CD4-positive, CD25-positive, alpha-beta regulatory T cell (primary cell): Measurements from ENCODE around the gene TRIM34. TPM values are rescaled to one million over a fixed set of nuclear protein-coding genes. Genes with fewer than 3 reads are reported as not detected.
"Not testable (repeated sequence)": the region's sequence is repeated elsewhere in the genome, so short reads cannot be mapped to it uniquely, and the experiment has no call there.

Source experiments
- ATAC-seq, 2 donors: fragments of 150-1000 bp; cut with Tn5 transposase; one replicate each; pipeline ENCODE4 v1.10.0; 2021; ENCODE audit warnings: low read depth in 2 of 2, moderate number of reproducible peaks in 2 of 2, moderate library complexity in 1 of 2
- DNase-seq, 3 donors: peaks; one replicate each; pipeline versions ENCODE4 v3.0.0 to v3.0.0-alpha.2; 2012 to 2022; ENCODE audit warnings: mixed read lengths in 1 of 3
- H3K27ac ChIP-seq: one replicate; pipeline ENCODE4 v1.7.0; 2013; ENCODE audit warnings: mild to moderate bottlenecking, low read length; ENCODE audit not compliant: insufficient read depth, poor library complexity, severe bottlenecking
- H3K27me3 ChIP-seq: one replicate; pipeline ENCODE4 v1.7.0; 2013; ENCODE audit warnings: low read length; ENCODE audit not compliant: control insufficient read depth, insufficient read depth
- H3K36me3 ChIP-seq: one replicate; pipeline ENCODE4 v1.7.0; 2013; ENCODE audit warnings: mild to moderate bottlenecking, low read length, moderate library complexity; ENCODE audit not compliant: control insufficient read depth, insufficient read depth
- H3K4me1 ChIP-seq: 2 replicates; pipeline ENCODE4 v1.7.0; 2013; ENCODE audit warnings: mild to moderate bottlenecking, low read length; ENCODE audit not compliant: insufficient read depth, control insufficient read depth, poor library complexity, severe bottlenecking
- H3K4me3 ChIP-seq: one replicate; pipeline ENCODE4 v1.7.0; 2013; ENCODE audit warnings: low read depth, mild to moderate bottlenecking, low read length, moderate library complexity
- H3K9me3 ChIP-seq, 2 experiments: 1 replicate in 1 of 2; 2 replicates in 1 of 2; pipeline ENCODE4 v1.7.0; 2013; ENCODE audit warnings: low read length in 2 of 2, mild to moderate bottlenecking in 1 of 2, moderate library complexity in 1 of 2; ENCODE audit not compliant: control insufficient read depth in 2 of 2
- H3K27ac Mint-ChIP-seq, 3 donors: one replicate each; pipeline ENCODE4 v1.8.0; 2020 to 2022; ENCODE audit warnings: mild to moderate bottlenecking in 3 of 3, mixed read lengths in 3 of 3, moderate library complexity in 2 of 3
- H3K27me3 Mint-ChIP-seq: one replicate; pipeline ENCODE4 v1.8.0; 2022; ENCODE audit warnings: mild to moderate bottlenecking, mixed read lengths
- H3K36me3 Mint-ChIP-seq: one replicate; pipeline ENCODE4 v1.8.0; 2020; ENCODE audit warnings: mixed read lengths
- H3K4me1 Mint-ChIP-seq, 4 donors: one replicate each; pipeline ENCODE4 v1.8.0; 2020 to 2022; ENCODE audit warnings: mixed read lengths in 4 of 4, mild to moderate bottlenecking in 1 of 4
- H3K4me3 Mint-ChIP-seq, 4 donors: one replicate each; pipeline ENCODE4 v1.8.0; 2020 to 2022; ENCODE audit warnings: mild to moderate bottlenecking in 4 of 4, mixed read lengths in 4 of 4, moderate library complexity in 3 of 4
- H3K9me3 Mint-ChIP-seq, 7 donors: one replicate each; pipeline ENCODE4 v1.8.0; 2020 to 2022; ENCODE audit warnings: mixed read lengths in 7 of 7, mild to moderate bottlenecking in 3 of 7, moderate library complexity in 2 of 7
- polyA plus RNA-seq, 4 donors: library from polyadenylated mRNA; unstranded; fragments of 300-500 nt; fragmentation: Illumina TruSeq; gene quantifications; one replicate each; pipeline ENCODE4 v1.2.3, GENCODE V29; 2021
- total RNA-seq: library from RNA; stranded (reverse); gene quantifications from one replicate; pipeline ENCODE4 v1.2.3, GENCODE V29; 2022

TRIM34 gene
- total RNA-seq (9.8 TPM), polyA plus RNA-seq (10 to 100 TPM; 17.5 to 21.3 (median 19.5) TPM)

- DNase-seq (peak; percentile 56 to 87 (median 73)), ATAC-seq (peak; percentile 94 to 95)
- Mint-ChIP-seq H3K36me3 (no peaks in the 10 kb centered on the region), H3K27me3 (no peaks in the 10 kb centered on the region), H3K4me1 (peaks cover 22 to 56% (median 35%) of the 10 kb centered on the region in 4 donors), H3K27ac (peak within 1 kb of the TSS; percentile 89 to 93 (median 92)), H3K4me3 (peak within 1 kb of the TSS; percentile 89 to 95 (median 94)), H3K9me3 (no peaks in the 10 kb centered on the region)
- Histone ChIP-seq H3K27ac (peak within 1 kb of the TSS; percentile 70), H3K9me3 (no peaks in the 10 kb centered on the region), H3K4me3 (peak within 1 kb of the TSS; percentile 100), H3K36me3 (no peaks in the 10 kb centered on the region), H3K4me1 (peaks cover 27% of the 10 kb centered on the region), H3K27me3 (no peaks in the 10 kb centered on the region)
These were observed at the start of gene TRIM34 for GRCh38 chr11:5624489-5625279. TRIM34 (plus strand) TSS chr11:5625001; CDS start chr11:5632332, 7,331 bp downstream.

DNA sequence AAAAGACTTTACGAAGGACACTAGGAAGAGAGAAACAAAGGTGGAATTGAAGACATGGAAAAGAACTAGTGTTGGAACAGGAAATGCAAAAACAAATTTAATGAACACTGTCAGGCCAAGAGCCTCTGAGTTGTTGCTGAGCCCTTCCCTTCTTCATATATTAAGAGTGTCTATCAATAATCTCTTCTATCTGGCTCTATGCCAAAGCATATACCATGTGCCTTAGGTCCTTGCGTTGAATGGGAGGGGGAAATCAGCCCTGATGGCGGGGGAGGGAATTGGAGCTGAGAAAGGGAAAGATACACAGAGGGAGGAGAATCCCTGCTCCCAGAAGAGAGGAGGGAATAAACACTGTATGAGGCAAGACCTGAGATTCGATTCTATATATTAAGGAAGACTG lies 49.6 kb upstream of the TRIM34 start:
- no peaks in the 10 kb centered on the region for H3K27me3 ChIP-seq
- no peak for ATAC-seq
- no peaks in the 10 kb centered on the region for H3K9me3 ChIP-seq
- H3K4me3 Mint-ChIP-seq, result no peak overlapping the region
- no peaks in the 10 kb centered on the region for H3K4me1 Mint-ChIP-seq
- no peak for DNase-seq
- no peak overlapping the region for H3K4me3 ChIP-seq
- no peaks in the 10 kb centered on the region for H3K4me1 ChIP-seq
- no peaks in the 10 kb centered on the region for H3K27me3 Mint-ChIP-seq
- H3K27ac Mint-ChIP-seq, result no peak overlapping the region
- peaks cover 0 to 4% (median 0%) of the 10 kb centered on the region in 7 donors for H3K9me3 Mint-ChIP-seq
- no peaks in the 10 kb centered on the region for H3K36me3 ChIP-seq
- no peak overlapping the region for H3K27ac ChIP-seq
- no peaks in the 10 kb centered on the region for H3K36me3 Mint-ChIP-seq

- Histone ChIP-seq H3K27me3 (no peaks in the 10 kb centered on the region), H3K4me1 (no peaks in the 10 kb centered on the region), H3K36me3 (no peaks in the 10 kb centered on the region), H3K4me3 (no peak overlapping the region), H3K27ac (no peak overlapping the region), H3K9me3 (no peaks in the 10 kb centered on the region)
- Mint-ChIP-seq H3K27me3 (no peaks in the 10 kb centered on the region), H3K4me1 (no peaks in the 10 kb centered on the region), H3K27ac (no peak overlapping the region), H3K36me3 (no peaks in the 10 kb centered on the region), H3K4me3 (no peak overlapping the region), H3K9me3 (no peaks in the 10 kb centered on the region)
- DNase-seq, result no peak
- no peak for ATAC-seq
These were observed 47.7 kb upstream of the TRIM34 start for GRCh38 chr11:5577101-5577500.

- no peak for ATAC-seq
- H3K4me3 Mint-ChIP-seq, result no peak within 1 kb of the TSS
- no peaks in the 10 kb centered on the region for H3K36me3 Mint-ChIP-seq
- Histone ChIP-seq H3K27me3 (no peaks in the 10 kb centered on the region), H3K27ac (no peak within 1 kb of the TSS), H3K9me3 (no peaks in the 10 kb centered on the region), H3K4me3 (no peak within 1 kb of the TSS), H3K4me1 (no peaks in the 10 kb centered on the region), H3K36me3 (no peaks in the 10 kb centered on the region)
- no peaks in the 10 kb centered on the region for H3K4me1 Mint-ChIP-seq
- H3K27me3 Mint-ChIP-seq, result no peaks in the 10 kb centered on the region
- peak within 1 kb of the TSS in 1 of 3 donors; percentile 72 for H3K27ac Mint-ChIP-seq
- H3K9me3 Mint-ChIP-seq, result peaks cover 0 to 5% (median 0%) of the 10 kb centered on the region in 7 donors
- no peak for DNase-seq
These were observed 44.2 kb upstream of the TRIM34 start, which contains the start of gene OR52B6 for GRCh38 chr11:5580577-5580976. OR52B6 (plus strand) TSS chr11:5580877; CDS start chr11:5580877, 0 bp downstream.

DNA sequence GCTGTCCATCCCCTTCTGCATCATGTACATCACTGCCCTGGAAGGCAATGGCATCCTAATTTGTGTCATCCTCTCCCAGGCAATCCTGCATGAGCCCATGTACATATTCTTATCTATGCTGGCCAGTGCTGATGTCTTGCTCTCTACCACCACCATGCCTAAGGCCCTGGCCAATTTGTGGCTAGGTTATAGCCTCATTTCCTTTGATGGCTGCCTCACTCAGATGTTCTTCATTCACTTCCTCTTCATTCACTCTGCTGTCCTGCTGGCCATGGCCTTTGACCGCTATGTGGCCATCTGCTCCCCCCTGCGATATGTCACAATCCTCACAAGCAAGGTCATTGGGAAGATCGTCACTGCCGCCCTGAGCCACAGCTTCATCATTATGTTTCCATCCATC lies 43.8 kb upstream of the TRIM34 start:
- no peaks in the 10 kb centered on the region for H3K36me3 Mint-ChIP-seq

GRCh38 chr11:5584458-5584857 lies 40.3 kb upstream of the TRIM34 start:
- H3K4me3 ChIP-seq, ATAC-seq, H3K27ac Mint-ChIP-seq, H3K4me3 Mint-ChIP-seq, H3K27ac ChIP-seq, H3K36me3 ChIP-seq, H3K27me3 Mint-ChIP-seq, H3K36me3 Mint-ChIP-seq, H3K4me1 ChIP-seq, DNase-seq, H3K4me1 Mint-ChIP-seq, H3K9me3 Mint-ChIP-seq, H3K9me3 ChIP-seq, H3K27me3 ChIP-seq: not testable (repeated sequence)

More for the DNA sequence above, 43.8 kb upstream of the TRIM34 start:
- no peaks in the 10 kb centered on the region for H3K27me3 ChIP-seq
- no peak for ATAC-seq
- H3K4me3 ChIP-seq, result no peak overlapping the region
- no peak for DNase-seq
- peaks cover 0 to 5% (median 0%) of the 10 kb centered on the region in 7 donors for H3K9me3 Mint-ChIP-seq
- peak overlapping the region in 1 of 3 donors; percentile 72 for H3K27ac Mint-ChIP-seq
- no peaks in the 10 kb centered on the region for H3K36me3 ChIP-seq
- H3K27ac ChIP-seq, result no peak overlapping the region
- H3K4me3 Mint-ChIP-seq, result no peak overlapping the region
- H3K27me3 Mint-ChIP-seq, result no peaks in the 10 kb centered on the region
- no peaks in the 10 kb centered on the region for H3K4me1 ChIP-seq
- H3K9me3 ChIP-seq, result no peaks in the 10 kb centered on the region
- H3K4me1 Mint-ChIP-seq, result no peaks in the 10 kb centered on the region

DNA sequence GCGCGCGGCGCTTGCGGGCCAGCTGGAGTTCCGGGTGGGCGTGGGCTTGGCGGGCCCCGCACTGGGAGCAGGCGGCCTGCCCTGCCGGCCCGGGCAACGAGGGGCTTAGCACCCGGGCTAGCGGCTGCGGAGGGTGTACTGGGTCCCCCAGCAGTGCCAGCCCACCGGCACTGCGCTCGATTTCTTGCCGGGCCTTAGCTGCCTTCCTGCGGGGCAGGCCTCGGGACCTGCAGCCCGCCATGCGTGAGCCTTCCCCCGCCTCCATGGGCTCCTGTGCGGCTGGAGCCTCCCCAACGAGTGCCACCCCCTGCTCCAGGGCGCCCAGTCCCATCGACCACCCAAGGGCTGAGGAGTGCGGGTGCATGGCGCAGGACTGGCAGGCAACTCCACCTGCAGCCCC lies 34.9 kb upstream of the TRIM34 start:
- DNase-seq, H3K36me3 ChIP-seq, H3K27me3 ChIP-seq, ATAC-seq, H3K27me3 Mint-ChIP-seq, H3K27ac Mint-ChIP-seq, H3K9me3 ChIP-seq, H3K4me3 ChIP-seq, H3K9me3 Mint-ChIP-seq, H3K4me1 ChIP-seq, H3K4me3 Mint-ChIP-seq, H3K4me1 Mint-ChIP-seq, H3K27ac ChIP-seq, H3K36me3 Mint-ChIP-seq: not testable (repeated sequence)

GRCh38 chr11:5591613-5592012 lies 33.2 kb upstream of the TRIM34 start:
- peaks cover 2% of the 10 kb centered on the region for H3K27me3 Mint-ChIP-seq
- Histone ChIP-seq H3K4me1 (peaks cover 1% of the 10 kb centered on the region), H3K27me3 (no peaks in the 10 kb centered on the region), H3K27ac (no peak overlapping the region), H3K9me3 (no peaks in the 10 kb centered on the region), H3K36me3 (no peaks in the 10 kb centered on the region), H3K4me3 (no peak overlapping the region)
- H3K4me1 Mint-ChIP-seq, result peaks cover 0 to 5% (median 2%) of the 10 kb centered on the region in 4 donors
- H3K36me3 Mint-ChIP-seq, result no peaks in the 10 kb centered on the region
- ATAC-seq (no peak), DNase-seq (no peak)
- no peak overlapping the region for H3K4me3 Mint-ChIP-seq
- no peak overlapping the region for H3K27ac Mint-ChIP-seq
- no peaks in the 10 kb centered on the region for H3K9me3 Mint-ChIP-seq
